Breast epithelium (tissue), 3 donors: ENCODE results near the gene CRPPA.

Experiments
- POLR2AphosphoS5 ChIP-seq, 3 donors: sonication (generic); formaldehyde crosslinking; IDR thresholded peaks; one replicate each; pipeline ENCODE4 v1.6.1; 2017; ENCODE audit warnings: antibody characterized with exemption in 3 of 3
- TF ChIP-seq, protein P1 (sequence below), 3 donors: fragments of 450-650 bp; IDR thresholded peaks; one replicate each; pipeline ENCODE4 v1.5.1; 2016 to 2017; ENCODE audit warnings: antibody characterized with exemption in 3 of 3, mild to moderate bottlenecking in 3 of 3, moderate library complexity in 3 of 3

DNA sequence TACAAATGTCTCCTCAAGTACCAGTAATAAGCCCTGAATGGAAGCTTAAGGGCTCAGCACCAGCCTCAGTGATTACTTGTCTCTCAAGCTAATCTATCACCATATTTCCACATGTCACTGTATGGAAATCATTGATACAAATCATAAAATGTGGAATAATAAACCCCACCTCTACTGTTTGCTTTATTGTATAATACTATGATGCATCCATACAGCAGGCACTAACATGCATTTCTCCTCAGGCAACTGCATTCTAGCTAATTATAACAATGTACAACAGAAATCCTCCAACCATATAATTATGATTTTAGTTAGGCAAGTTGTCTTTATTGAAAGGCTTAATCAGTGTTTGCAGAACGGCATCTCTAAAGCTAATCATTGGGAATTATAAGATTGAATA is 26.2 kb downstream of the CRPPA start:
- TF ChIP-seq, protein P1, sequence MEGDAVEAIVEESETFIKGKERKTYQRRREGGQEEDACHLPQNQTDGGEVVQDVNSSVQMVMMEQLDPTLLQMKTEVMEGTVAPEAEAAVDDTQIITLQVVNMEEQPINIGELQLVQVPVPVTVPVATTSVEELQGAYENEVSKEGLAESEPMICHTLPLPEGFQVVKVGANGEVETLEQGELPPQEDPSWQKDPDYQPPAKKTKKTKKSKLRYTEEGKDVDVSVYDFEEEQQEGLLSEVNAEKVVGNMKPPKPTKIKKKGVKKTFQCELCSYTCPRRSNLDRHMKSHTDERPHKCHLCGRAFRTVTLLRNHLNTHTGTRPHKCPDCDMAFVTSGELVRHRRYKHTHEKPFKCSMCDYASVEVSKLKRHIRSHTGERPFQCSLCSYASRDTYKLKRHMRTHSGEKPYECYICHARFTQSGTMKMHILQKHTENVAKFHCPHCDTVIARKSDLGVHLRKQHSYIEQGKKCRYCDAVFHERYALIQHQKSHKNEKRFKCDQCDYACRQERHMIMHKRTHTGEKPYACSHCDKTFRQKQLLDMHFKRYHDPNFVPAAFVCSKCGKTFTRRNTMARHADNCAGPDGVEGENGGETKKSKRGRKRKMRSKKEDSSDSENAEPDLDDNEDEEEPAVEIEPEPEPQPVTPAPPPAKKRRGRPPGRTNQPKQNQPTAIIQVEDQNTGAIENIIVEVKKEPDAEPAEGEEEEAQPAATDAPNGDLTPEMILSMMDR (IDR thresholded peaks at IDR 0.05): no peak
- TF ChIP-seq POLR2AphosphoS5 (IDR thresholded peaks at IDR 0.05): no peak
